Middle frontal gyrus (tissue), 1 donor: ENCODE results near the gene TBC1D2B.

Experiments
- DNase-seq: peaks from one replicate; pipeline ENCODE4 v3.0.0-alpha.2; 2015; ENCODE audit warnings: low spot score; ENCODE audit errors: extremely low spot score

TBC1D2B gene

GRCh38 chr15:77945566-77945965 is 131.9 kb downstream of the TBC1D2B start:
- DNase-seq, result no peak
